H1 (cell line): Measurements from ENCODE around the gene TP53I3. TPM values are rescaled to one million over a fixed set of nuclear protein-coding genes. Genes with fewer than 3 reads are reported as not detected.
A peak's percentile ranks its signal among the peaks of the same experiment; 100 is the strongest.

Experiments
- CBX5 ChIP-seq: fragments of 300-800, 300-1000 bp; sonication (generic); IDR thresholded peaks from 2 replicates; pipeline ENCODE4 v1.7.1; 2016; ENCODE audit warnings: antibody characterized with exemption, low read length, low read depth
- CHD1 ChIP-seq: IDR thresholded peaks from 2 replicates; pipeline ENCODE4 v1.6.1; 2012; ENCODE audit warnings: low read depth, low read length, improper control_type of control experiment
- CTBP2 ChIP-seq: IDR thresholded peaks from 2 replicates; pipeline ENCODE4 v1.7.0; 2011; ENCODE audit warnings: borderline replicate concordance, mild to moderate bottlenecking, moderate library complexity, mixed read lengths, low read length; ENCODE audit not compliant: insufficient read depth, insufficient read length
- HDAC2 ChIP-seq, 2 experiments: fragments of 300-600 bp in 1 of 2; sonication (generic) in 1 of 2; IDR thresholded peaks; 2 replicates each; pipeline ENCODE4 v1.6.1; 2011 to 2012; ENCODE audit warnings: low read depth in 2 of 2, low read length in 2 of 2, mild to moderate bottlenecking in 2 of 2, moderate library complexity in 2 of 2, borderline replicate concordance in 1 of 2, inconsistent platforms in 1 of 2
- PHF8 ChIP-seq: fragments of 200-600 bp; sonication (generic); conservative IDR thresholded peaks from 2 replicates; pipeline ENCODE4 v1.7.1; 2012; ENCODE audit warnings: low read depth, mild to moderate bottlenecking, inconsistent platforms, low read length, moderate library complexity
- SIRT6 ChIP-seq: IDR thresholded peaks from one replicate; pipeline ENCODE4 v1.7.1; 2012; ENCODE audit warnings: low read length, inconsistent platforms
- TEAD4 ChIP-seq: IDR thresholded peaks from 2 replicates; pipeline ENCODE4 v1.6.1; 2012; ENCODE audit warnings: low read depth, low read length, inconsistent platforms, mixed read lengths
- polyA plus RNA-seq, 7 experiments: library from polyadenylated mRNA; depleted of rRNA in 3 of 7; stranded (reverse) in 5 of 7; unstranded in 2 of 7; fragments of >200 nt in 5 of 7; fragments of 200-250 nt in 2 of 7; gene quantifications; 1 replicate in 5 of 7; 2 replicates in 1 of 7; 4 replicates in 1 of 7; pipeline versions ENCODE4 v1.2.1 to v1.2.3, GENCODE V29; 2011 to 2013; ENCODE audit warnings: missing spikeins in 2 of 7, mixed read lengths in 2 of 7
- total RNA-seq: library from RNA; stranded (reverse); fragmentation: NEBNext Ultra II Directional; extraction: Animal tissue kit (Norgen Biotek cat#: 25700); gene quantifications from 2 replicates; pipeline ENCODE4 v1.2.1, GENCODE V29; 2021
- TF ChIP-seq, protein P1 (sequence below), 3 experiments: IDR thresholded peaks; 1 replicate in 2 of 3; 2 replicates in 1 of 3; pipeline versions ENCODE4 v1.5.1 to v1.6.1; 2011; ENCODE audit warnings: low read length in 3 of 3, mild to moderate bottlenecking in 3 of 3, inconsistent platforms in 2 of 3, low read depth in 1 of 3, moderate library complexity in 1 of 3; ENCODE audit not compliant: insufficient read depth in 1 of 3; ENCODE audit errors: control extremely low read depth in 1 of 3

The TP53I3 gene
- total and polyA plus RNA-seq, 2 of the 8 experiments (the other 6 are each of a cell fraction or from before 2014, with no cell fraction given): 29.4 to 34.5 TPM

DNA sequence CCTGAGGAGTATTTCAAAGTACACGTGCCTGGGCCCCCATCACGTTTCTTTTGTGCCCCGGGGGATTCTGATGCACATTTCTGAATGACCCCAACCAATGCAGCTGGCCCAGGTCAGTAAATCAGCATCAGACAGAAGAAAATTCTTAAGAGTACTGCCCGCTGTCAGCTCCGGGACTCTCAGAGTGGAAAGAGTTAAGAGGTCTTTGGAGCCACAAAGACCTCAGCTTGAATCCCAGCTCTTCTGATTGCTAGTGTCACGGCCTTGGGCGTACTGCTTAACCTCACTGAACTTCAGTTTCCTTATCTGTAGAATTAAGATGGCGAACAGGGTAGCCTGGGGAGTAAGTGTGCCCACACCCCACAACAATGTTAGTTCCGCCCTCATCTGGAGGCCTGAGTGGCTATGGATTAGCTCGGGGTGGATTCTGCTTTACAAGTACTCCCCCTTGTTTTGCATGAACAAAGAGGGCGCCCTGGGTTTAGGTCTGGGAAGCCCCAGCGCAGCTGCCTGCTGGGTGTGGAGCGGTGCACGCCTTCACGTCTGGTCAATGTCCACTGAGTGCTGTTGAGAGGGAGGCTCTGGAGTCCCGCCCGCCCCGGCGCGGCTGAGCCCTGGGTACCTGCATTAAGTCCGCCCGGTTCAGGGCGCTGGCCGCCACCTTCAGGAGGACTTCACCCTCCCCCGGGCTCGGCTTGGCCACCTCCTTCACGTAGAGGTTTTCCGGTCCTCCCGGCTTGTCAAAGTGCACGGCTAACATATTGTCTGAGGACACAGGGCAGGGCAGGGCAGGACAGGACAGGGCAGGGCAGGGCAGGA is 858 bp downstream of the TP53I3 start (continued):
- TF ChIP-seq CBX5 (no peak), CHD1 (peak; percentile 39; the same call in 1 of the 2 replicates), SIRT6 (no peak), TEAD4 (0 out of 2 replicates have a peak, but pooled peaks have one; percentile 0), HDAC2 (IDR thresholded peaks at IDR 0.05; ENCODE audit: borderline replicate concordance in 1 of 2, low read depth in 2 of 2, low read length in 2 of 2) (peak in 1 of 2 experiments; percentile 63; a peak in 1 of 4 replicates), PHF8 (no peak; the same call in 1 of the 2 replicates), CTBP2 (no peak)
- TF ChIP-seq, protein P1, sequence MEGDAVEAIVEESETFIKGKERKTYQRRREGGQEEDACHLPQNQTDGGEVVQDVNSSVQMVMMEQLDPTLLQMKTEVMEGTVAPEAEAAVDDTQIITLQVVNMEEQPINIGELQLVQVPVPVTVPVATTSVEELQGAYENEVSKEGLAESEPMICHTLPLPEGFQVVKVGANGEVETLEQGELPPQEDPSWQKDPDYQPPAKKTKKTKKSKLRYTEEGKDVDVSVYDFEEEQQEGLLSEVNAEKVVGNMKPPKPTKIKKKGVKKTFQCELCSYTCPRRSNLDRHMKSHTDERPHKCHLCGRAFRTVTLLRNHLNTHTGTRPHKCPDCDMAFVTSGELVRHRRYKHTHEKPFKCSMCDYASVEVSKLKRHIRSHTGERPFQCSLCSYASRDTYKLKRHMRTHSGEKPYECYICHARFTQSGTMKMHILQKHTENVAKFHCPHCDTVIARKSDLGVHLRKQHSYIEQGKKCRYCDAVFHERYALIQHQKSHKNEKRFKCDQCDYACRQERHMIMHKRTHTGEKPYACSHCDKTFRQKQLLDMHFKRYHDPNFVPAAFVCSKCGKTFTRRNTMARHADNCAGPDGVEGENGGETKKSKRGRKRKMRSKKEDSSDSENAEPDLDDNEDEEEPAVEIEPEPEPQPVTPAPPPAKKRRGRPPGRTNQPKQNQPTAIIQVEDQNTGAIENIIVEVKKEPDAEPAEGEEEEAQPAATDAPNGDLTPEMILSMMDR (IDR thresholded peaks at IDR 0.05; ENCODE audit: control extremely low read depth in 1 of 3, insufficient read depth in 1 of 3, low read depth in 1 of 3, low read length in 3 of 3): peak in 1 of 3 experiments; percentile 3; a peak in 1 of 4 replicates
